ENCODE data around the gene ZBTB34. TPM values are rescaled to one million over a fixed set of nuclear protein-coding genes. Genes with fewer than 3 reads are reported as not detected.

Gene ZBTB34
- total and polyA plus RNA-seq, 3 donors from 2014 or later, result 6.2 to 14.6 (median 14.0) TPM

DNA sequence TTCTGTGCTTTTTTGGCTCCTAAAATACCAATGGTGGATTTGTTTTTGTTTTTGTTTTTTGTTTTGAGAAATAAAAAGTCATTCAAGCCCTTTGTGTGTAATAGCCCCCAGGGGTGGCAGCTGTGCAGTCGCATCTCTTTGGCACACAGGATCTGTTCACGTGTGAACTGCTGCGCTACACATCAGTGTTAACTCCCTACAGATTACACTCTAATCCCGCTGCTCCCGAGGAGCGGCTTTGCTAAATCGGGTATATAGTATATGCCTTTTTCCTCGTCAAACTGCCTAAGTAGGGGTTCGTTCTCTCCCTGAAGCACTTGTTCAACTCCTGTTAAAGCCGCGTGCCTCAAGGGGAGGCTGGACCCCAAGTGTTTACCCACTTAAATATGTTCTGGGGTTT is 22.3 kb downstream of the ZBTB34 start:
- H3K4me3 ChIP-seq, result no peak overlapping the region
- H3K9me3 ChIP-seq, result no peaks in the 10 kb centered on the region
- intact Hi-C loops (cut with DNase I; ENCODE audit: low total_unique reads), result no loop called here
- WGBS, 2 donors, result 91 to 94% methylated on average over 11 of the region's 11 CpGs
- H3K27me3 ChIP-seq, result no peaks in the 10 kb centered on the region
- no peaks in the 10 kb centered on the region for H3K4me1 ChIP-seq
- H3K36me3 ChIP-seq (ENCODE audit: low read depth, missing control alignments), result no peaks in the 10 kb centered on the region
- no peak for DNase-seq
- TF ChIP-seq, protein P1, sequence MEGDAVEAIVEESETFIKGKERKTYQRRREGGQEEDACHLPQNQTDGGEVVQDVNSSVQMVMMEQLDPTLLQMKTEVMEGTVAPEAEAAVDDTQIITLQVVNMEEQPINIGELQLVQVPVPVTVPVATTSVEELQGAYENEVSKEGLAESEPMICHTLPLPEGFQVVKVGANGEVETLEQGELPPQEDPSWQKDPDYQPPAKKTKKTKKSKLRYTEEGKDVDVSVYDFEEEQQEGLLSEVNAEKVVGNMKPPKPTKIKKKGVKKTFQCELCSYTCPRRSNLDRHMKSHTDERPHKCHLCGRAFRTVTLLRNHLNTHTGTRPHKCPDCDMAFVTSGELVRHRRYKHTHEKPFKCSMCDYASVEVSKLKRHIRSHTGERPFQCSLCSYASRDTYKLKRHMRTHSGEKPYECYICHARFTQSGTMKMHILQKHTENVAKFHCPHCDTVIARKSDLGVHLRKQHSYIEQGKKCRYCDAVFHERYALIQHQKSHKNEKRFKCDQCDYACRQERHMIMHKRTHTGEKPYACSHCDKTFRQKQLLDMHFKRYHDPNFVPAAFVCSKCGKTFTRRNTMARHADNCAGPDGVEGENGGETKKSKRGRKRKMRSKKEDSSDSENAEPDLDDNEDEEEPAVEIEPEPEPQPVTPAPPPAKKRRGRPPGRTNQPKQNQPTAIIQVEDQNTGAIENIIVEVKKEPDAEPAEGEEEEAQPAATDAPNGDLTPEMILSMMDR (IDR thresholded peaks at IDR 0.05), result no peak
- no peak for TF ChIP-seq POLR2A (IDR thresholded peaks at IDR 0.05)
- no peak overlapping the region for H3K27ac ChIP-seq

DNA sequence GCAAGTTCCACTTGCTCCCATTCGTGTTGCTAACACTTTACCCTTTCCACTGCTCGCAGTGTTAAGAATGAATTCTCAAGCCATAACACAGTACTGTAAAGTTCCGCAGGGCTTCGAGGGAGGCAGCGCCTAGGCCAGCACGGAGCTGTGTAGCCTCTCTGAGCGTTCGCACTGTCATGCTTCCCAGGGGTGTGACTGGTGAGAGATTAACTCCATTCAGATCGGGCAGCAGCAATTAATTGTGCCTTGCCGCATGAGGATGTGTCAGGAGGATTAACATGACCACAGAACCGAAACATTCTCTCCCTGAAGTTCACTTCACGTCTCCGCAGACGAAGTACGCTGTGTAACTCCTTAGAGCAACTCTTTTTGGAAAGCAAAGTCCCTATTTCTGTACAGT is 23.2 kb downstream of the ZBTB34 start:
- no peak overlapping the region for H3K27ac ChIP-seq
- H3K9me3 ChIP-seq, result no peaks in the 10 kb centered on the region
- no peaks in the 10 kb centered on the region for H3K36me3 ChIP-seq (ENCODE audit: low read depth, missing control alignments)
- TF ChIP-seq, protein P1 (IDR thresholded peaks at IDR 0.05), result no peak
- TF ChIP-seq POLR2A (IDR thresholded peaks at IDR 0.05), result no peak
- intact Hi-C loops (cut with DNase I; ENCODE audit: low total_unique reads), result no loop called here
- WGBS, 2 donors, result 89 to 91% methylated on average over 15 of the region's 15 CpGs
- DNase-seq, result no peak
- H3K4me3 ChIP-seq, result no peak overlapping the region
- no peaks in the 10 kb centered on the region for H3K27me3 ChIP-seq
- H3K4me1 ChIP-seq, result no peaks in the 10 kb centered on the region

DNA sequence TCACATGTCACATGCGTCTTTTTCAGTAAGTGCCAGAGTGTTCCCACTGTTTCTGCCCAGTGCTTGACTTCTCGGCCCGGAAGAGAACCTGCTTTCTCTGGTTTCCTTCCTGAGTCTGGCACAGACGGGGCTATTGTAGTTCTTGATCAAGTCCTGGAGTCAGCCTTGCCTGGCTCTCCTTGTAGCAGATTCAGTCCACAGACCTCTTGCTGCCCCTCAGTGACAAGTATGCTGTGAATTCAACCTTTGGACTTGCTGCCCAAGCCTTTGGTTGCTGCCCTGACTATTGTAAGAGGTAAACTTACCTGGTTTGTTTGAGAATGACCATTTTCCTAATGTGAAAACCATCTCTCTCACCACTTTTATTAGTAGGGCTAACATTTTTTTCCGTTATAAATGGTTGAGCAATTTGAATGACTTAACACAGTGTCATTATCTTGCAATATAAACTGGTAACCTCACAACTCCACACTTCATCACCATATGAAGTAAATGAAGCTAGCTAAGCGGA is 24.7 kb downstream of the ZBTB34 start:
- no peaks in the 10 kb centered on the region for H3K9me3 ChIP-seq
- intact Hi-C loops (cut with DNase I; ENCODE audit: low total_unique reads), result no loop called here
- no peaks in the 10 kb centered on the region for H3K36me3 ChIP-seq (ENCODE audit: low read depth, missing control alignments)
- H3K4me3 ChIP-seq, result no peak overlapping the region
- no peak for DNase-seq
- 76 to 77% methylated on average over 6 of the region's 6 CpGs for WGBS, 2 donors
- H3K4me1 ChIP-seq, result no peaks in the 10 kb centered on the region
- no peaks in the 10 kb centered on the region for H3K27me3 ChIP-seq
- H3K27ac ChIP-seq, result no peak overlapping the region
- TF ChIP-seq, protein P1 (IDR thresholded peaks at IDR 0.05), result no peak
- TF ChIP-seq POLR2A (IDR thresholded peaks at IDR 0.05), result no peak

DNA sequence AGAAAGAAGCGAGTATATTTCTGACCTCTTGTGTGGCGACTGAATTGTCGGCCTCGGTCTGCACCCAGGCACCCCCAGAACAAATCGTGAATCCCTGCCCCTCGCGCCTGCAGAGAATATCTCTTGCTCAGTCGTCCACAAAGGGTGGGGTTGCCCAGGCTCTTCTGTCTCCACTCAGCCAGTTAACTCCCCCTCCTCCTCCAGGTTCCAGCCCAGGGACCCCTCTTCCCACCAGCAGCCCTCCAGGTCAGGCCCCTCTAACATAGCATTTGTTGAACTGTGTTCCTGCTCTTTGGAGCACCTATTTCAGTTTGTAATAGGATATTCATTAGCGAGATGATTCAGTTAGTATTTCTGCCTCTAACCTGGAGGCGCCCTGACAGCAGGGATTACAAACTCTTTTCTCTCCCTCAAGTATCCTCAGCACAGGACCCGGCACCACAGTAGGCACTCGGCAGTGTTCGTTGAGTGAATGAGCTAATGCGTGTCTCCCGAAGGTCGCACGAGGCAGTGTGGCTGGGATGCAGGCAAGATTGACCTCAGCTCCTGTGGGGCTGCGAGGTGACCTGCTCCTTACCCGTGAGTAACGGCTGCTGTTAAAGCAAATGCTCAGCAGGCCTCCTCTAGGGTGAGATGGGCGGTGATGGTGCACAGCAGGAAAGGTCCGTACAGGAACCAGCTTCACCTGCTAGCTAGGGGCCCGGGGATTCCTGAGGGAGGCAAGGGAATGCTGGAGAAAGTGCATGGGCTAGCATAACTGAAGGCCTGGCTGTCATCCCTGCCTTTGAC is 25.8 kb downstream of the ZBTB34 start:
- Histone ChIP-seq H3K27ac (no peak overlapping the region), H3K4me1 (no peaks in the 10 kb centered on the region), H3K27me3 (no peaks in the 10 kb centered on the region), H3K4me3 (no peak overlapping the region), H3K36me3 (ENCODE audit: low read depth, missing control alignments) (no peaks in the 10 kb centered on the region), H3K9me3 (no peaks in the 10 kb centered on the region)
- TF ChIP-seq, protein P1 (IDR thresholded peaks at IDR 0.05), result no peak
- no peak for TF ChIP-seq POLR2A (IDR thresholded peaks at IDR 0.05)
- intact Hi-C loops (cut with DNase I; ENCODE audit: low total_unique reads), result no loop called here
- DNase-seq, result no peak
- 75 to 76% methylated on average over 23 of the region's 23 CpGs for WGBS, 2 donors

DNA sequence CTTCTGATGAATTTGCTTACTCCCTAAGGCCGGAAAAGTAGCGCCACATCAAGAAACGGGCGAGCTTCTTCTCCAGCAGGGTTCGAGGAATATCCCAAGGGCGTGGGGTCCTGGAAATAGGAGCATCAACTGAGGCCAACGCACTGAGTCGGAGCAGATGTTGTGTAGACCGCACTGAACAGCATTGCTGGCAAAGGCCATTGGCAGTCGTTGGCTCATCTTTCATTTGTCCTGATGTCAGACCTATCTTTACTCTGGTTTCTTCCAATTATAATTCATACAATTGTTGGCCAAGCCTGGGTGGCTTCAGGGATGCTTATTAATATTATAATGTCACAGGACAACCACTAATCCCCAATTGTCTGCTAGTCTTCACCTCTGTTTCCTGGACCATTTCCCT is 26.5 kb downstream of the ZBTB34 start:
- Histone ChIP-seq H3K27me3 (no peaks in the 10 kb centered on the region), H3K4me1 (no peaks in the 10 kb centered on the region), H3K4me3 (no peak overlapping the region), H3K27ac (no peak overlapping the region), H3K9me3 (no peaks in the 10 kb centered on the region), H3K36me3 (ENCODE audit: low read depth, missing control alignments) (no peaks in the 10 kb centered on the region)
- intact Hi-C loops (cut with DNase I; ENCODE audit: low total_unique reads), result no loop called here
- TF ChIP-seq, protein P1 (IDR thresholded peaks at IDR 0.05), result no peak
- no peak for TF ChIP-seq POLR2A (IDR thresholded peaks at IDR 0.05)
- DNase-seq, result no peak
- 92 to 96% methylated on average over 5 to 10 of the region's 10 CpGs for WGBS, 2 donors
